GM18520 (cell line): ENCODE data around the gene THAP5.
A peak's percentile ranks its signal among the peaks of the same experiment; 100 is the strongest.

Source experiments
- ATAC-seq: cut with Tn5 transposase; IDR thresholded peaks from one replicate; pipeline ENCODE4 v1.9.1; 2021; ENCODE audit not compliant: unreplicated experiment

The THAP5 gene

GRCh38 chr7:108535744-108536143, 33.8 kb downstream of the THAP5 start:
- no peak for ATAC-seq

- ATAC-seq = no peak
These were observed 34.2 kb downstream of the THAP5 start for GRCh38 chr7:108535257-108535656.

DNA sequence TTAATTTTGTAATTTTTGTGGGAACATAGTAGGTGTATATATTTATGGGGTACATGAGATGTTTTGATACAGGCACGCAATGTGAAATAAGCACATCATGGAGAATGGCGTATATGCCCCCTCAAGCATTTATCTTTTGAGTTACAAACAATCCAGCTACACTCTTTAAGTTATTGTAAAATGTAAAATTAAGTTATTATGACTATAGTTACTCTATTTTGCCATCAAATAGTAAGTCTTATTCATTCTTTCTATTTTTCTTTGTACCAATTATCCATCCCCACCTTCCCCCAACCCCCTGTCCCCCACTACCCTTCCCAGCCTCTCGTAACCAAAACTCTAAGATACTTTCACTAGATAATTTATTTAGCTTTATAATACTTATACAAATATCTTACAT, 35.8 kb downstream of the THAP5 start:
- no peak for ATAC-seq

DNA sequence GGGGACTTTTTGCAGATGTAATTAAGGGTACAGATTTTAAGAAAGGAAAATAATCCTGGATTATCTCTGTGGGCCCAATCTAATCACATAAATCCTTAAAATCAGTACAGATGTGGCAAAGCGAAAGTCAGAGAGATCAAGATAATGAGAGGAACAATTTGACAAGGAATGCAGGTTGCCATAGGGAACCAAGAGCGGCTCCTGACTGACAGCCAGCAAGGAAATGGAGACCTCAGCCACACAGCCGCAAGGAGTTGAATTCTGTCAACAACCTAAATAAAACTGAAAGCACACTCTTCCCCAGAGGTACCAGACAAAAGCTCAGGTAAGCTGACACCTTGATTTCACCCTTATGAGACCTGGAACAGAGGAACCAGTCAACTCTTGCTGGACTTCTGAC, 40.2 kb downstream of the THAP5 start:
- ATAC-seq = no peak

DNA sequence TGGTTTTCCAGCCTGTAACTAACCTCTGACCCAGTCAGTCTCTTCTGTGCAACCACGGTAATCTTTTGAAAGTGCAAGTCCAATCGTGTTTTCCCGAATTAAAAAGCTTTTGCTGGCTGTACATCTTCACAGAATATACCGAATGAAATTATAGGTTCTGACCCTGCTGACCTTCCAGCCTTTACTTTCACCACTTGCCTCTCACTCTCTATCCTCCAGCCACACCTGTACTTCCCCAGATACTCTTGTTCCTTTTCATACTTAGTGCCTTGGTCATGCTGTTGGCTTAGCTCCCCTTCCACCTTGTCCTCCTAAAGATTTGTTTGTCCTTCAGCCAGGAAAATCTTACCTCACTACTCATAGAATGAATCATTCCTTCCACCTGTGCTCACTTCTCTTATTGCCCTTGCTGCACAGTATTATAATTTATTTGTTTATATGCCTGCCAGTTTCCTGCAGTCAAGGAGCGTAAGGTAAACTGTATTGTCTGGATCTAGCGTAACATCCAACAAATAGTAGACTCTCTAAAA, 41.3 kb downstream of the THAP5 start:
- no peak for ATAC-seq

GRCh38 chr7:108526768-108527017, 42.8 kb downstream of the THAP5 start:
- no peak for ATAC-seq

DNA sequence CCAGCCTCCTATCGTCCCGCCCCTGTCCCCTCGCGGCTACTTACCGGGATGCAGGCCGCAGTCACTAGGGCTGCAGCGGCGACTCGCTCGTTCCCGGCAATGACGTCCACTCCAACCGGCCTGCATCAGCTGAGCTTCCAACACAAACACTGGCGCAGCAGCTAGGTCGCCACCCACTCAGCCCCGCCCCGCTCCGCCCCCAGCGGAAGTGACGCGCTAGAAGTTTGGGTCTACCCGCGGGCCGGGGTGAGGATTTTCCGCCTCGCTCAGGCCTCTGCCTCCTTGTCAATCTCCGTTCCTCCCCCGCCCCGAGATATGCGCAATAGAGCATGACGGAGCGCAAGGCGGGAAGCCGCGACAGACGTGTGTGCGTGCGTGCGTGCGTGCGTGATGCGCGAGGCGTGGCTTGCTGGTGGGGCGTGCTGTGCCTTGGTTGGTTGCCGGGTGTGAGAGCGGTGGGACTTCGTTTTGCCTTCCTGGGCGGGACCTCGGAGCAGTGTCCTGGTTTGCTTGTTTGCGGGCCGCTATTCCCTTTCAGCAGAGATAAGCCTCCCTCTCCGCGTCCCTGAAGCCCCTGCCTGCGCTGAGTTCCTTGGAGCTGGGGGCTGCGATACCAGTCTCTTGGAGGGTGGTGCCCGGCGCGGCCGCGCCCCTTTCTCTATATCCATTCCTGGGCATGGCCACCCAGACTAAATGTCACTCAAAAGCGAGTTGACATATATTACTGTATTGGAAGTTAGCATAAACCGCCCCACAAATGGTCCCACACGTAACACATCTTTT, 43.3 kb downstream of the THAP5 start, which contains the start of gene PNPLA8:
Gene PNPLA8 (minus strand): TSS at position 151 of the 783 bp plus-strand sequence. CDS start 10,644 bp downstream, outside the sequence.
- peak; percentile 93 for ATAC-seq

DNA sequence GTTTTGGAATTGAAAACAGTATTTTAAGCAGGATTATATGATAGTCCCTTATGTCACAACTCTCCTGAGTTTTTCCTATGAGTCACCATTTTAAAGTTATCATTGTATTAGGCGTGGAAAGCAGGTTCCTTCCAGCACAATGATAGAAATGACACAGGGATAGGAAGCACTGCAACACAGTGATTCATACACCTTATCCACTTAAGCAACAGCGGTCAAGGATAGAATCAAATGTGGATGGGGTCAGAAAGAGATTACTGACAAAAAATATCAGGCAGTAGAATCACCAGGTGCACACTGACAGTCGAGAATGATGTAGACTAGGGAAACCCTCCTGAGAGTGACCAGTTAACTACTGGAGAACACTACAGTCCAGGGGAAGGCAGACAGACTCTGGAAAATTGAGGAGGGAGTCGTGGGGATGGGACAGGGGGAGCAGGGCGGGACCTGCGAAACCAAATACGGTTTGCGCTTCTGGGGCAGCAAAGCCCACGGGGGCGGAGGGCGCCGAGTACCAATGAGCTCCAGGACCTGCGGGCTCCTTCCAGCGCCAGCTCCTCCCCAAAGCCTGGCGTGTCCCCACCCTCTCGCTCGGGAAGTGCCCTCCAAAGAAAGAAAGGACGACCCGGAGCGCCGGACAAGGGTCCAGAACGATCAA, 44.0 kb downstream of the THAP5 start:
- ATAC-seq = peak; percentile 23

DNA sequence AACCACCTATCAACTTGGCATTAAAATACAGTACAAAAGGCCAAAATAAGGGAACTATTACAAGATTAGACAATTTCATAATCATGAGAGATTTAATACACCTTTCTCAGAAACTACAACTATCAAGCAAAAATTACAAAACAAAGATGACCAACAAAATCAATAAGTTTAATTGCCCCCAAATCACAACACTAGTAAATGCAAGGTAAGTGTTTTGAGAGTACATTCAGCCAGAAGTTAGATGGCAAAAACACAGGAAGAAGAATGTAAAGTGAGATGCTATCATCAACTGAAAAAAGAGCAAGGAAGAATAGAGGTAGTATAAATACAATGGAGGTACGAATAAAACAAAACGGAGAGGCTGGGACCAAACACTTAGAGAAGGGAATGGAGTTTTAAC, 46.7 kb downstream of the THAP5 start:
- ATAC-seq = no peak

DNA sequence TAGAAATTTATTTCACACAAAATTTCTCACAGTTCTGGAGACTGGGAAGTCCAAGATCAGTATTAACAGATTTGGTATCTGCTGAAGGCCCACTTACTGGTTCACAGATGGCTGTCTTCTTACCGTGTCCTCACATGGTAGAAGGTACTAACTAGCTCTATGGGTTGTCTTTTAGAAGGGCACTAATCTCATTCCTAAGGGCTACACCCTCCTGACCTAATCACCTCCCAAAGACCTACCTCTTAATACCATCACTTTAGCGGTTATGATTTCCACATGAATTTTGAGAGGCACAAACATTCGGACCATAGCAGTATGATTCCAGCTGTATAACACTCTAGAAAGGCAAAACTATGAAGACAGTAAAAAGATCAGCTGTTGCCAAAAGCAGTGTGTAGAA, 51.6 kb downstream of the THAP5 start:
- ATAC-seq = no peak

DNA sequence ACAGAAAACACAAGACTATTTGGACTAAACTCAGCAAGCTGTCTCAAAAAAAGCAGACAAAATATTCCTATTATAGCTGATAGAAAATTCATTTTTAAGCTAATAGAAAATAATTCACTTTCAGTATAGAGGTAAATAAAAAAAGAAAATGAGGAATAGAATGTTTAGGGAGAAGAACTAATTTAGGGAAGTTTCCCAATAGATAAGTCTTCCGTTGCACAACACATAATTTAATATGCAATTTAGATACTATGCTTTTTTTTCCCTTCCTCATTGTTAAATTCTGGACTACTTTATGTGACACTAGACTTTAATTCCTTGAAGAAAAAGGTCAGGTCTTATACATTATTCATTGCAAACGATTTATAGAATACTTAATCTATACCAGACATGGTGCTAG, 53.9 kb downstream of the THAP5 start:
- ATAC-seq = no peak

- no peak for ATAC-seq
These were observed 54.5 kb downstream of the THAP5 start for GRCh38 chr7:108515013-108515412.
